ENCODE results near the gene MRPL48.
A peak's percentile ranks its signal among the peaks of the same experiment; 100 is the strongest.

The MRPL48 gene

DNA sequence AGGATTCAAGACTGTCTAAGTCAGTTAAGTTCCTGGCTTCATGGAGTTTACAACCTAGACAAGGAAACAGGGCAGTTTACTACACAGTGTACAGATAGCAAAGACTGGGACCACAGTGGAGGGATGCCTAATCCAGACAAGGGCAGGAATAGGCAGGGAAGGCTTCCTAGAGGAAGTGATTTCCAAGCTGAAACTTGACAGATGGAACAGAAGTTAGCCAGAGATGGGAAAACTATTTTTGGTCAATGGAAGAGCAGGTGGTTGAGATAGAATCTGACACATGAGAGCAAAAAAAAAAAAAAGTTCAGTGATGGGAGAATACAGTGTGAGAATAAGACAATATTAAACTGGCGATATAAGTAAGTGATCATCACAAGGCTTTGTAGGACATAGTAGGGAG lies 87.7 kb downstream of the MRPL48 start:
- DNase-seq, result no peak
- TF ChIP-seq POLR2A (IDR thresholded peaks at IDR 0.05; ENCODE audit: low read length) (no peak), GATA1 (IDR thresholded peaks at IDR 0.05; ENCODE audit: low read depth, low read length) (no peak)

DNA sequence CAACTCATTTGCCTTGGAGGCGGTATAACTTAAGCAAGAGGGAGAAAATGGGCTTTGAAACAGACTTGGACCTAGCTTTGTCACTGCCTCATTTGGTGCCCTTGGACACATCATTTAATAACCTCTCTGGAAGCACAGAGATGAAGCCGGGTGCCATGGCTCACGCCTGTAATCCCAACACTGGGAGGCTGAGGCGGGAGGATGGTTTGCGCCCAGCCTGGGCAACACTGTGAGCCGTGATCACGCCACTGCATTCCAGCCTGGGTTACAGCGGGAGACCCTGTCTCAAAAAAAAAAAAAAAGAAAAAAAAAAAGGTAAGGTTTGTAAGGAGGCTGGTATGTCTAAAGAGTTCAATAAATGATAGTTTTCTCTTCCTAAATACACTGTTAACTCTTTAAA lies 88.2 kb downstream of the MRPL48 start:
- TF ChIP-seq GATA1 (IDR thresholded peaks at IDR 0.05; ENCODE audit: low read depth, low read length), result no peak
- no peak for TF ChIP-seq POLR2A (IDR thresholded peaks at IDR 0.05; ENCODE audit: low read length)

DNA sequence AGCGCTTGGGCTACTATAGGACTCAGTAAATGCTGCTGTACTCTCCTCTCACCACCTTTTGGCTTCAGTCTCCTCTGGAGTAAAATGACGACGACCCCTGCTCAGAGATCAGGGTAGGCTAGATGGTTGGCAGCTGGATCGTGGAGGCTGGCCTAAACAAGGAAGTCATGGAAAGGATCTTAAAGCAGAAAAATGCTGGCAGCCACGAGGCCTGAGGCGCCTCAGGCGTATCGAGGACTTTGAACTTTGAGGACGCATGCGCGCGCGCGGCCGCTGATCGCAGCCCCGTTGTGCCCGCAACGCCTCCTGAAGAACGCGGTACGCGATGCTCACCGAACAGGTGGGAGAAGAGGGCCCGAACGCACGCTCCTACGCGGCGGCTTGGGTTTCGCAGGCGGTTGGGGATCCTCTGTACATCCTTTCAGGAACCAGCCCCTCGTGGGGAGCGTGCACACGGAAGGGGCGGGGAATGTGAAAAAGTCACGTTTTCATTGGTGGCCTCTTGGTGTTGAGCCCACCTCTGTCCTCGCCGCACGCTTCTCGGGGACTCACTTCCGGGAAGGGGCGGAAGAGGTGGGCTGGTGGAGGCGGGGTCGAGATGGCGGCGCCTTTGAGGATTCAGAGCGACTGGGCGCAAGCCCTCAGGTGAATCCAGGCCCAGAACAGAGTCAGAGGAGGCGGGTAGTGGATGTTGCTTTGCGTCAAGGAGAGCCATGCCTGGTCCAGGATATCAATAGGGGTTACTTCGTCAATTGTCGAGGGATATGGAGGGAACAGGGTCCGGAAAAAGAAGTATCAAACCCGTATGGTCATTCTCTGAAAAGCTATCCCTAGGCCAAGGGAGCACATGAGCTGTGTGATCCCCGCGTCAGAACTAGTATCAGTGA lies 89.0 kb downstream of the MRPL48 start, which contains the start of the genes COA4 and PAAF1:
Gene COA4 (minus strand): TSS at position 423 of the 887 bp plus-strand sequence. CDS start 3,468 bp downstream, outside the sequence.
Gene PAAF1 (plus strand): TSS at position 576 of the 887 bp plus-strand sequence. CDS start 23 bp downstream, at position 599.
- peak; percentile 96 for DNase-seq

More for the DNA sequence above, 88.2 kb downstream of the MRPL48 start:
- peak; percentile 27 to 43 for DNase-seq

DNA sequence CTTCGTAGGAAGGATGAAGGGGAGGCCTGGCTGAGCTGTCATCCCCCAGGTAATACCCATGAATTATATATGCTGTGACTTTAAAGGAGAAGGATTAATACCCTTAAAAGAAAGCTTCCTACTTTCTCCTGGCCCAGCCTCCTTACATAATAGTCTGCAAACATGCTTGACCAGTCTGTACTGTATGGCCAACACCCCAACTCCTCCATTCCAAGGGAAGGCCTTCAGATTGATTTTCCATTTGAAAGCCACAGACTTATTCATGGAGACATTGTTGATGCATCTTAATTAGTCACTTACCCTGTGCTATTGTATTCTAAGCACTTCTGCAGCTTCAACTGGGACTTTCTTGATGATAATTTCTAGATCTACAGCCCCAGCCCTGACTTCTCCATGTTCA lies 91.1 kb downstream of the MRPL48 start:
- TF ChIP-seq GATA1 (IDR thresholded peaks at IDR 0.05; ENCODE audit: low read depth, low read length) (no peak), POLR2A (IDR thresholded peaks at IDR 0.05; ENCODE audit: low read length) (no peak)
- DNase-seq, result no peak

More for the DNA sequence above, 89.0 kb downstream of the MRPL48 start, which contains the start of the genes COA4 and PAAF1:
- TF ChIP-seq POLR2A (IDR thresholded peaks at IDR 0.05; ENCODE audit: low read length) (peak; percentile 92), GATA1 (IDR thresholded peaks at IDR 0.05; ENCODE audit: low read depth, low read length) (no peak)

DNA sequence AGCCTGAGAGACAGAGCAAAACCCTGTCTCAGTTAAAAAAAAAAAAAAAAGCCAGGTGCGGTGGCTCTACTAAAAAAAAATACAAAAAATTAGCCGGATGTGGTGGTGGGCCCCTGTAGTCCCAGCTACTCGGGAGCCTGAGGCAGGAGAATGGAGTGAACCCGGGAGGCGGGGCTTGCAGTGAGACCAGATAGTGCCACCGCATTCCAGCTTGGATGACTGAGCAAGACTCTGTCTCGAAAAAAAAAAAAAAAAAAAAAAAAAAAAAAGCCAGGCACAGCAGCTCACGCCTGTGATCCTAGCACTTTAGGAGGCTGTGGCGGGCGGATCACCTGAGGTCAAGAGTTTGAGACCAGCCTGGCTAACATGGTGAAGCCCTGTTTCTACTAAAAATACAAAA lies 92.8 kb downstream of the MRPL48 start:
- peak; percentile 36 to 51 for DNase-seq

DNA sequence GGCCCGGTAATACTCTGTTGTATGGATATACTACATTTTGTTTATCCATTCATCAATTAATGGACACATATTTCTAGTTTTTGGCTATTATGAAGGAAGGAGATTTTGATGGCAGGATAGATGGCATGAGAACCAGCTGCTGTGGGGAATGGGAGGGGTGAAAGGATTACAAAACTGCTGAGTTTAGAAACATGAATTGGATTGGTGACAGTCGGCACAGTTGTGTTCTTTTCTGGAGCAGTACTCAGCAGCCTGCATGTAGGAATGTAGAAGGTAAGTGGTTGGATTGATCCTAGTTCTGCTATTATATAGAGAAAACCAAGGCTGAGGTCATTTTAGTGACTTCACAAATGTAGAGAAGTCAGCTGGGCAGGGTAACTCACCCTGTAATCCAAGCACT lies 96.2 kb downstream of the MRPL48 start:
- TF ChIP-seq GATA1 (IDR thresholded peaks at IDR 0.05; ENCODE audit: low read depth, low read length) (no peak), POLR2A (IDR thresholded peaks at IDR 0.05; ENCODE audit: low read length) (no peak)
- no peak for DNase-seq

DNA sequence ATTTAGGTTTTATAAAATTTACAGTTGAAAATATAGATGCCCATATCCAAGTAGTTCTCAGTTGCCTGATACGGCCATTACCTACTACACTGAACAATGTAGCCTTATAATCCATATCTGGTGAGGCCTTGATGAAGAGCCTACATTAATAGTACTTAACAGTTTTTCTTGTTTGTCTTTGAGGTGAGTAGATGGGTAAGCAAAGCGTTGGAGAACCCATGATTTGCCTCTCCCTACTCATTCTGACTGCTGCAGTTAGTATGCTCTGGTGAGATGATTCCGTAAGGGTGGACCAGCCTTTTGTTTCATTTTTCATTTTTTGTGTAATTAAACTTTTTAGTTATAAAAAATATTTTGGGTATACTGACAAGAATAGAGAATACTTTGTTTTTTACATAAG lies 100.6 kb downstream of the MRPL48 start:
- no peak for DNase-seq
- TF ChIP-seq GATA1 (IDR thresholded peaks at IDR 0.05; ENCODE audit: low read depth, low read length) (no peak), POLR2A (IDR thresholded peaks at IDR 0.05; ENCODE audit: low read length) (no peak)

DNA sequence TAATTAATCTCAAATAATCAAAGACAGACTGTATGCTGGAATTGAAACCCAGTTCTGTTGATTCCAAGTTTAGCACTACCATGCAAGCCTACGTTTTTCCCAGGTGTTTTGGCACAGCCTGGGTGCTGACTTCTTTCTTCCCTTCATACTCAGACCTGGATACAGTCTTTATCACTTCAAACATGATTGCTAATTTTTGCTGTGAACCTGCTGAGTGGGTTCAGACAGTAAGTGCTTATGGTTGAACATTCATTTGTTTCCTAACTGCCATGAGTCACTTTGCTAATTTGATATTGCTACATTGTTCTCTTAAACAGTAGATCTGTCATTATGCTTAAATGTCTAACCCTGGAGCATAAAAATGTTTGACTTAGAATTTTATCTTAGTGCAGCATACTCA lies 101.3 kb downstream of the MRPL48 start:
- no peak for TF ChIP-seq GATA1 (IDR thresholded peaks at IDR 0.05; ENCODE audit: low read depth, low read length)
- no peak for TF ChIP-seq POLR2A (IDR thresholded peaks at IDR 0.05; ENCODE audit: low read length)
- DNase-seq, result no peak

DNA sequence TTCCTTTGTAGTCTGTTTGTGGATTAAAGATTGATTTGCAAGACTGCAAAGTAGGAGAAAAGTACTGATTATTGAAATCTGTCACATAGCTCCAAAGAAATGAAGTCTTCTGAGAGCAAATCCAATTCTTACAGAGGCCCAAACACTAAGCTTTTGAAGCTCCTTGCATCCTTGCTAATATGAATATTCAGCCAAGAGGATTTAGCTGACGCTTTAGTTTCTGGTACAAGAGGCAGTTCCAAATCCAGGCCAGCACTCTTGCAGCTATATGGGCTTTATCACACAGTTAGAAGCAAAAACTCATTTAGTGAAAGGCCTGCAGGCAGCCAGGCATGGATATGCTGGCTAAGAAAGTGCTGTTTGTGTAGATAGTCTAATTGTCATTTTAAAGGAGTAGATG lies 101.9 kb downstream of the MRPL48 start:
- TF ChIP-seq GATA1 (IDR thresholded peaks at IDR 0.05; ENCODE audit: low read depth, low read length) (no peak), POLR2A (IDR thresholded peaks at IDR 0.05; ENCODE audit: low read length) (no peak)
- DNase-seq, result no peak

DNA sequence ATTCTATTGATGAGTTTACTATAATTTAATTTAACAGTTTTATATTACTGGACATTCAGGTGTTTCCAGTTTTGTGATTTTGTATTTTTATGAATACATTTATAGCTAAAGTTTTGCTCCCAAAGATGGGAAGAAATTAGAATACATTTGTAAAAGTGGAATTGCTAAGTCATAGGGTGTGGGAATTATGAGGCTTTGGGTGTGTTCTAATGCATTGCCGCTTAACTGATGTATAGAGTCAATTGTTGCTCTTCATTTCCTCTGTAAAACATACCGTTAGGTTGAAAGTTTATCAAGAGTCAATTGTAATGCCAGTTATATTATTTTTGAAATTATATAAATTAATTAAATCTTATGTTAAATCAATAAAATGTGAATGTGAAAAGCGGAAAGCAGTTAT lies 105.4 kb downstream of the MRPL48 start:
- DNase-seq, result peak; percentile 22 to 38
- TF ChIP-seq GATA1 (IDR thresholded peaks at IDR 0.05; ENCODE audit: low read depth, low read length) (no peak), POLR2A (IDR thresholded peaks at IDR 0.05; ENCODE audit: low read length) (no peak)

DNA sequence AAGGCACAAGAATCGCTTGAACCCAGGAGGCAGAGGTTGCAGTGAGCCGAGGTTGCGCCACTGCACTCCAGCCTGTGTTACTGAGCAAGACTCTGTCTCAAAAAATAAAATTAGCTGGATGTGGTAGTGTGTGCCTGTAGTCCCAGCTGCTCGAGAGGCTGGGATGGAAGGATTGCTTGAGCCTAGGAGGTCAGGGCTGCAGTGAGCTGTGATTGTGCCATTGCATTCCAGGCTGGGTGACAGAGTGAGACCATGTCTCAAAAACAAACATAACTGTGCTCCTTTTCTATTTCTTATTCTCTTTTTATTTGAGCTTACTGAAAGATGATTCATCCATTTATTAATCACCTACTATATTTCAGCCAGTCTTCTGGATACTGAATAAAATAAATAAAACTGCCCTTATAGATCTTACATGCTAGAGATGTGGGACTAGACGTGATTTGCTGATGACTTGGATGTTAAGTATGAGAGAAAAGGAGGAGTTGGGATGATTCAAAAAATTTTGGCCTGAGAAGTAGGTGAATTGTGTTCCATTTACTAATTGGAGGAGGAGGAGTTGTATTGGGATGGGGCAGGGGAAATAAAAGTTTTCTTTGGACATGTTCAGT lies 107.2 kb downstream of the MRPL48 start:
- TF ChIP-seq POLR2A (IDR thresholded peaks at IDR 0.05; ENCODE audit: low read length) (no peak), GATA1 (IDR thresholded peaks at IDR 0.05; ENCODE audit: low read depth, low read length) (no peak)
- no peak for DNase-seq

DNA sequence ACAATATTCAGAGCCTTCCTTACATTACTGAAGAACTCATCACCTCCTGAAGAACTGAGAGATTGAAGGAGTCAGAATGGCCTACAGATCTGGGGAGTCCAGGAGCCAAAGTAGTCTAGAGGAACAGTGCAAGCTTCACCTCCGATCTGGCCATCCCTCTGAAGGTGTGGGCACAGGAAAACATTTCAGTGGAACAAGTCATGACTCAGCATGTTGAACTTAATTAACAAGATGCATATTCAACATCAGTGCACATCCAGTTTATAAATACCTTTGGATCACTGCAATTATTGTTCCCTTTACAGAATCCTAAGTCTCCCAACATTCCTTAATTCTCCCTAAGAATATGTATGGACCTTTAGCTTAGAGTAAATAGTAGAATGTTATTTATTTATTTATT lies 114.6 kb downstream of the MRPL48 start:
- DNase-seq, result peak in 1 of 2 experiments; percentile 9
- TF ChIP-seq POLR2A (IDR thresholded peaks at IDR 0.05; ENCODE audit: low read length), result no peak
- TF ChIP-seq GATA1 (IDR thresholded peaks at IDR 0.05; ENCODE audit: low read depth, low read length), result no peak

DNA sequence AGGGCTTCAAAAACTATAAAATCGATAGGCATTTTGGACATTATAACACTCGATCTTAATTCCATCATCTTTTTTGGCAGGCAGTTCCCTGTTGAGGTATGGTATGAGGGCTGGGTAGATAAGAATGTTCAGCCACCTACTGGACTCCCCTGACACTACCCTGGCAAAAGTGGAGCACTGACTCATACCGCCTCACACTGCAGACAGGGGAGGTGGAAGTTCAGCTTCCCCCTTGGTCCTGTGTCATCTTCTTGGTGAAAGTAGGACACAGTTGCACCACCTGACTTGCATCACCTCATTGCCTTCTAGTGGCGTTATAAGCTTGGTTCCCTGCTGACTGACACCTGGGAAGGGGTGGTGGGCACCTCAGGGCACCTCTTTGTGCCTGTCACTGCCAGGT lies 119.5 kb downstream of the MRPL48 start:
- DNase-seq, result peak; percentile 54 to 74
- TF ChIP-seq POLR2A (IDR thresholded peaks at IDR 0.05; ENCODE audit: low read length) (no peak), GATA1 (IDR thresholded peaks at IDR 0.05; ENCODE audit: low read depth, low read length) (no peak)

DNA sequence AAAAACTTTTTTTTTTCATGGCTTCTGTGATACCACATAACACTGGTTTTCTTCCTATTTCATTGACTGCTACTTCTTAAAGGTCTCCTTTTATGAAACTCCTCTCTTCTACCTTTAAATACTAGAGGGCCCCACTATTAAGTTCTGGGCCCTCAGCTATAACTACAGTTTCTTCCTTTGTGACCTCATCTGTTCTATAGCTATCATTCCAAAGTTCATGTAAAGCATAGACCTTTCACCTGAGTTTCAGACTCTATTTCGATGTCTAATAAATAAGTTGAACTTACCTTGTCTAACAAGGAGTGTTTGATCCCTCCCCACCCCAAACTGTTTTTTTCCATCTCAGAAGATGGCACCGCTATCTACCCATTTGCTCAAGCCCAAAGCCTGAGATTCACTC lies 124.4 kb downstream of the MRPL48 start:
- TF ChIP-seq POLR2A (IDR thresholded peaks at IDR 0.05; ENCODE audit: low read length) (no peak), GATA1 (IDR thresholded peaks at IDR 0.05; ENCODE audit: low read depth, low read length) (no peak)
- no peak for DNase-seq

DNA sequence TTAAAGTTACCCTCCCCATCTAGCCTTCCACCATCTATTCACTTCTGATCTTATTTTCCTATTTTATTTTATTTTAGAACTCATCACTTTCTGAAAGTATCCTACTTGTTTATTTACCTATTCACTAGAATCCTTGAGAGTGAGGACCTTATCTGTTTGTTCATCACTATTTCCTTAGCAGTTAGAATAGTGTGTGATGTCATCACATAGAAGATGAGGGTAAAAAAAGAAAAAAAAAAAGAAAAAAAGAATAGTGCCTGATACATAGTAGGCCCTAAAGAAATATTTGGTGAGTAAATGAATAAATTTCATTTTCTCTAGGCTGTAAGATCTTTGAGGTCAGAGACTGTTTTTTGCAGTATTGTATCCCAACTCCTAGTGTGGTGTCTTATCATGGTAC lies 125.8 kb downstream of the MRPL48 start:
- DNase-seq, result no peak
- TF ChIP-seq GATA1 (IDR thresholded peaks at IDR 0.05; ENCODE audit: low read depth, low read length) (no peak), POLR2A (IDR thresholded peaks at IDR 0.05; ENCODE audit: low read length) (no peak)

Measured in erythroblast (primary cell).